Tibial nerve (tissue), 4 donors: ENCODE data around the gene PNCK. TPM values are rescaled to one million over a fixed set of nuclear protein-coding genes. Genes with fewer than 3 reads are reported as not detected.

Source experiments
- DNase-seq, 2 donors: peaks; one replicate each; pipeline ENCODE4 v3.0.0-alpha.2; 2019; ENCODE audit warnings: low spot score in 2 of 2
- H3K27ac ChIP-seq, 4 donors: fragments of 200-600 bp; sonication (generic) in 3 of 4; one replicate each; pipeline ENCODE4 v1.5.1; 2017 to 2019; ENCODE audit warnings: mild to moderate bottlenecking in 1 of 4
- H3K27me3 ChIP-seq, 2 donors: fragments of 200-600 bp; sonication (generic) in 1 of 2; one replicate each; pipeline versions ENCODE4 v1.5.1 to v1.6.0; 2017 to 2019
- H3K36me3 ChIP-seq, 3 donors: fragments of 200-600 bp; sonication (generic); one replicate each; pipeline ENCODE4 v1.5.1; 2018 to 2019
- H3K4me1 ChIP-seq, 4 donors: fragments of 200-600 bp; sonication (generic) in 3 of 4; one replicate each; pipeline ENCODE4 v1.5.1; 2017 to 2019
- H3K4me3 ChIP-seq, 4 donors: fragments of 200-600 bp; sonication (generic) in 3 of 4; one replicate each; pipeline ENCODE4 v1.5.1; 2017 to 2019; ENCODE audit warnings: mild to moderate bottlenecking in 1 of 4, moderate library complexity in 1 of 4
- H3K9me3 ChIP-seq, 4 donors: fragments of 200-600 bp; sonication (generic) in 3 of 4; one replicate each; pipeline ENCODE4 v1.5.1; 2017 to 2019
- EP300 ChIP-seq, 2 donors: sonication (generic); formaldehyde crosslinking; IDR thresholded peaks; one replicate each; pipeline ENCODE4 v1.6.1; 2017; ENCODE audit warnings: antibody characterized with exemption in 2 of 2, mild to moderate bottlenecking in 1 of 2
- POLR2A ChIP-seq, 2 donors: fragments of 450-650 bp; IDR thresholded peaks; one replicate each; pipeline ENCODE4 v1.6.1; 2017; ENCODE audit warnings: antibody characterized with exemption in 2 of 2, mild to moderate bottlenecking in 2 of 2, moderate library complexity in 2 of 2
- WGBS, 2 donors: methylation state at CpG; one replicate each; pipeline ENCODE4 v1.1.5; 2018; 5-methylcytosine and 5-hydroxymethylcytosine counted together
- total RNA-seq, 4 donors: library from RNA; depleted of rRNA; stranded (reverse); fragments of >200 nt; gene quantifications; one replicate each; pipeline ENCODE4 v1.1.0, GENCODE V29; 2016
- TF ChIP-seq, protein P1 (sequence below), 5 experiments: fragments of 200-600 bp in 3 of 5; fragments of 450-650 bp in 2 of 5; sonication (generic) in 3 of 5; IDR thresholded peaks; one replicate each; pipeline ENCODE4 v1.5.1; 2016 to 2019; ENCODE audit warnings: antibody characterized with exemption in 5 of 5, mild to moderate bottlenecking in 3 of 5, moderate library complexity in 2 of 5

The PNCK gene
- total RNA-seq, 4 donors from 2014 or later: 0.63 to 4.5 (median 3.6) TPM; not detected in 1

GRCh38 chrX:153640736-153641575 lies 32.7 kb downstream of the PNCK start:
- Histone ChIP-seq H3K9me3 (no peaks in the 10 kb centered on the region), H3K4me1 (peaks cover 0 to 26% (median 8%) of the 10 kb centered on the region in 4 donors), H3K27me3 (peaks cover 0 to 63% of the 10 kb centered on the region in 2 donors), H3K4me3 (no peak overlapping the region), H3K27ac (no peak overlapping the region), H3K36me3 (no peaks in the 10 kb centered on the region)
- no peak for TF ChIP-seq POLR2A (IDR thresholded peaks at IDR 0.05)
- TF ChIP-seq, protein P1, sequence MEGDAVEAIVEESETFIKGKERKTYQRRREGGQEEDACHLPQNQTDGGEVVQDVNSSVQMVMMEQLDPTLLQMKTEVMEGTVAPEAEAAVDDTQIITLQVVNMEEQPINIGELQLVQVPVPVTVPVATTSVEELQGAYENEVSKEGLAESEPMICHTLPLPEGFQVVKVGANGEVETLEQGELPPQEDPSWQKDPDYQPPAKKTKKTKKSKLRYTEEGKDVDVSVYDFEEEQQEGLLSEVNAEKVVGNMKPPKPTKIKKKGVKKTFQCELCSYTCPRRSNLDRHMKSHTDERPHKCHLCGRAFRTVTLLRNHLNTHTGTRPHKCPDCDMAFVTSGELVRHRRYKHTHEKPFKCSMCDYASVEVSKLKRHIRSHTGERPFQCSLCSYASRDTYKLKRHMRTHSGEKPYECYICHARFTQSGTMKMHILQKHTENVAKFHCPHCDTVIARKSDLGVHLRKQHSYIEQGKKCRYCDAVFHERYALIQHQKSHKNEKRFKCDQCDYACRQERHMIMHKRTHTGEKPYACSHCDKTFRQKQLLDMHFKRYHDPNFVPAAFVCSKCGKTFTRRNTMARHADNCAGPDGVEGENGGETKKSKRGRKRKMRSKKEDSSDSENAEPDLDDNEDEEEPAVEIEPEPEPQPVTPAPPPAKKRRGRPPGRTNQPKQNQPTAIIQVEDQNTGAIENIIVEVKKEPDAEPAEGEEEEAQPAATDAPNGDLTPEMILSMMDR (IDR thresholded peaks at IDR 0.05): no peak
- TF ChIP-seq EP300 (IDR thresholded peaks at IDR 0.05): no peak
- no peak for DNase-seq
- WGBS, 2 donors: 35 to 67% methylated on average over 7 to 15 of the region's 26 CpGs

DNA sequence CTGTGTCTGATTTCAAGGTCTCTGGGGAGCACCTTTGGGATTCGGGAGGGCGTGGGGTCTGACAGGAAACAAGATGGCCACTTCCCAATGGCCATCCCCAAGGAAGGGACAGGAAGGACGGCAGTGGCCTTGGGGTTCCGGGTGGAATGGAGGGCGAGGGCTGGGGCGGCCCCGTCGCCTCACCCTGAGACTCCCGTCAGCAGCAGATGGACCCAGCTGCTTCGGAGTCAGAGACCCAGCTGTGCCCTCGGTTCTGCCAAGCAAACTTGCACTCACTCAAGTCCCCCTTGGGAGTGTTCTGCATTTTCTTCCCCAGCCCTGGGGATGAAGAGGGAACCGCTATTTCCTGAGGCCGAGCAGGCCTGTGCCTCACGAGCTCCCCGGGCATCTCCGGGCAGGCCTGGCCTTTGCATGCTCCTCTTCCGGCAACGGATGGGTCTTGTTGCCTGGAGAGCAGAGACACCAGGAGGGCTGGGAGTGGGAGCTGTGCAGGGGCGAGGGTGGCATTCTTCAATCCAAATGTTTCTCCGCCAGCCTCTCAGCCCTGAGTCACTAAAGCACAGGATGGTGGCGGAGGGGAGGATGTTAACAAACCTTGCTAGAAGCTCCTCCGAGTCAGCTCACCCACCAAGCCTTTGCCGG lies 33.4 kb downstream of the PNCK start:
- H3K27me3 ChIP-seq: peaks cover 0 to 55% of the 10 kb centered on the region in 2 donors
- H3K36me3 ChIP-seq: no peaks in the 10 kb centered on the region
- H3K27ac ChIP-seq: no peak overlapping the region
- WGBS, 2 donors: 72 to 85% methylated on average over 15 to 23 of the region's 23 CpGs
- no peaks in the 10 kb centered on the region for H3K9me3 ChIP-seq
- peaks cover 0 to 26% (median 8%) of the 10 kb centered on the region in 4 donors for H3K4me1 ChIP-seq
- TF ChIP-seq POLR2A (IDR thresholded peaks at IDR 0.05) (no peak), EP300 (IDR thresholded peaks at IDR 0.05) (no peak)
- TF ChIP-seq, protein P1 (IDR thresholded peaks at IDR 0.05): no peak
- no peak for DNase-seq
- H3K4me3 ChIP-seq: no peak overlapping the region

GRCh38 chrX:153639177-153640044 lies 34.2 kb downstream of the PNCK start:
- Histone ChIP-seq H3K27me3 (peaks cover 0 to 48% of the 10 kb centered on the region in 2 donors), H3K36me3 (no peaks in the 10 kb centered on the region), H3K4me1 (peaks cover 0 to 22% (median 8%) of the 10 kb centered on the region in 4 donors), H3K27ac (no peak overlapping the region), H3K4me3 (no peak overlapping the region), H3K9me3 (no peaks in the 10 kb centered on the region)
- TF ChIP-seq EP300 (IDR thresholded peaks at IDR 0.05) (no peak), POLR2A (IDR thresholded peaks at IDR 0.05) (no peak)
- TF ChIP-seq, protein P1 (IDR thresholded peaks at IDR 0.05): no peak
- WGBS, 2 donors: 64 to 81% methylated on average over 11 to 28 of the region's 28 CpGs
- no peak for DNase-seq

DNA sequence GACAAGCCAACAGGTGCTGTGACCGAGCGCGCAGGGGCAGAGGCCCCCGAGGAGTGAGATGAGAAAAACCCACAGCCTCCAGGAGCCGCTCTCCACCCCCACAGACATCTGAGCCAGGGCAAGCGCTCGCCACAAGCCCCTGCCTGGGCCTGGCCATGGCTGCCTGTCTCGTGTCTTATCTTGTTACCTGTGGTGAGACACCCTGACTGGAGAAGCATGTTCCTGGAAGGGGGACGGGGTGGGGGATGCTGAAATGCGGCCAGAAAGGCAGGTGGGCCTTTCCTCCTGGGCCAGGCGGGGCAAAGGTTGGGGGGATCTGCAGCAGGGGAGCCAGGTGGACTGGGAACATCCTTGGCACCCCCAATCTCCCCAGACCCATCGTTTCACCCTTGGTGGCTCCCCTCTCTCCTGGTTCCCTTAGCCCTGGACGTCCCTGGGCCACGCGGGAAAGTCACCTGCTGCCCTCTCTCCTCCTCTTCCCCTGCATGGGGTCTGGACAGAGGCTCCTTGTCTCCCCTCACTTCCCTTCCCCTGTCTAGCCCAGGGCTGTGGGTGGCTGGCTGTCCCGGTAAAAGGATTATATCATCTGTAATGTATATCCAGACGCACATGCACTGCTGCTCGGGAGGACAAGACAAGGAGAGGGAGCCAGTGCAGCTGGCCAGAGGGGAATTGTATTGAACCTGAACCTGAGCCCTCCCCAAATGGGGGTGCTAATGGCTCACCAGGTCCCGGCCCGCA lies 35.0 kb downstream of the PNCK start:
- Histone ChIP-seq H3K27me3 (peaks cover 0 to 43% of the 10 kb centered on the region in 2 donors), H3K4me3 (no peak overlapping the region), H3K9me3 (no peaks in the 10 kb centered on the region), H3K36me3 (no peaks in the 10 kb centered on the region), H3K27ac (no peak overlapping the region), H3K4me1 (peaks cover 0 to 18% (median 6%) of the 10 kb centered on the region in 4 donors)
- no peak for DNase-seq
- TF ChIP-seq, protein P1 (IDR thresholded peaks at IDR 0.05): no peak
- TF ChIP-seq POLR2A (IDR thresholded peaks at IDR 0.05): no peak
- WGBS, 2 donors: 74 to 79% methylated on average over 16 to 20 of the region's 20 CpGs
